RKO (cell line): Measurements from ENCODE around the gene SPRR2F.
"Not testable (repeated sequence)": the region's sequence is repeated elsewhere in the genome, so short reads cannot be mapped to it uniquely, and the experiment has no call there.

Experiments
- DNase-seq: peaks from one replicate; pipeline ENCODE4 v3.0.0-alpha.2; 2016; ENCODE audit warnings: low spot score

Gene SPRR2F, protein sequence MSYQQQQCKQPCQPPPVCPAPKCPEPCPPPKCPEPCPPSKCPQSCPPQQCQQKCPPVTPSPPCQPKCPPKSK

DNA sequence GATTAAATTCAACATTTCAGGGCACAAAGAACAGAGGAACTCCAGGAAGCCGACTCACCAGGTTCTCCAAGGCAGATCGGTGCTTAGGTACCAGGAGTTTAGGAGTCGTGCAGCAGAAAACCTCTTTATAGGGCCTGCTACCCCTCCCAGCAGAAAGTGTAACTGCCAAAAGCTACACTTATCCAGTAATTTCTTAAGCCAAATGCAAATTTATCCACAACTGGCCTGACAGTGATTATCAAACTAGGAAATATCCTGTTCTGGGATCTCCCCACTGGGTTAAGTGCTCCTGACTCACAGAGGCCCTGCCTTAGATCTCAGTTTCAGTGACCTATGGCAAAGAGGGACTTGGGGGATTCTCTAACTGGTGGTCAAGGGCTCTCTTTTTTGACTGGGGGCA lies at the start of gene SPRR2F:
Gene SPRR2F, minus strand, starts transcription at position 101 of the 400 bp plus-strand sequence. CDS start 783 bp downstream, outside the sequence.
- no peak for DNase-seq

GRCh38 chr1:153155541-153155940 lies 42.2 kb upstream of the SPRR2F start:
- no peak for DNase-seq

DNA sequence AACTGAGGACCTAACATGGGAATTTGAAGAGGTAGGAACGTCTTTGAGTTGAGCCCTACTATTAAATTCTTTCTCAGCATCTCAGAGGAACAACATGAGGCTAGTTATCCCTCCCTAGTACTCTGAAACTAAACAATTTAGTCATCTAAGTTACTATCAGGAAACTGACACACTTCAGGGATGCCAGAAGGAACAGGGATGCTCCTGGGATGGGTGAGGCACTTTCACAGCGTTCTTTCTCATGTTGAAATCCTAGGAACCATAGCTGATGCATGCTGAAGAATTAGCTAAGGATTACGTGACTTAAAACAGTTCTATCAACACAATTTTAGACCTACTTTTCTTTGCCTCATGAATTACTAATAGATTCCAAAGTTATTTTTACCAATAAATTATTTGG lies 39.2 kb upstream of the SPRR2F start:
- DNase-seq, result no peak

- no peak for DNase-seq
Measured at GRCh38 chr1:153150846-153151245, 37.5 kb upstream of the SPRR2F start, which contains the start of gene SPRR2G. Gene SPRR2G (minus strand): TSS chr1:153150890. CDS start chr1:153150110, 780 bp downstream.

GRCh38 chr1:153141377-153141776 lies 28.1 kb upstream of the SPRR2F start:
- peak; percentile 2 for DNase-seq

DNA sequence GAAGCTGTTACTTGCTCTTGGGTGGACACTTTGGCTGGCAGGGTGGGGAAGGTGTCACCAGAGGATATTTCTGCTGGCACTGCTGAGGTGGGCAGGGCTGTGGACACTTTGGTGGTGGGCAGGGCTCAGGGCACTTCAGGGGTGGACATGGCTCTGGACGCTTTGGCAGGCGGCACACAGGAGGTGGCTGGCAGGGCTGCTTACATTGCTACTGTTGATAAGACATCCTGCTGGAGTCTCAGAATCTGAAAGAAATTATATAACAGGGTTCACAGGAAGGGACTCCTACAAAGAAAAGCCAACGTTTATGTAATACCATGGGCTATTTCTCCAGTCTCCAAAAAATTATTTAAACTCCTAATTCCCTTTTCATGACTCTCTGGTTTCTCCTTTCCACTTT lies 27.2 kb upstream of the SPRR2F start:
- DNase-seq, result no peak

- no peak for DNase-seq
Measured at GRCh38 chr1:153133743-153134142, 20.4 kb upstream of the SPRR2F start.

- no peak for DNase-seq
Measured at GRCh38 chr1:153133267-153133666, 20.0 kb upstream of the SPRR2F start.

- not testable (repeated sequence) for DNase-seq
Measured at GRCh38 chr1:153128688-153129087, 15.4 kb upstream of the SPRR2F start.

DNA sequence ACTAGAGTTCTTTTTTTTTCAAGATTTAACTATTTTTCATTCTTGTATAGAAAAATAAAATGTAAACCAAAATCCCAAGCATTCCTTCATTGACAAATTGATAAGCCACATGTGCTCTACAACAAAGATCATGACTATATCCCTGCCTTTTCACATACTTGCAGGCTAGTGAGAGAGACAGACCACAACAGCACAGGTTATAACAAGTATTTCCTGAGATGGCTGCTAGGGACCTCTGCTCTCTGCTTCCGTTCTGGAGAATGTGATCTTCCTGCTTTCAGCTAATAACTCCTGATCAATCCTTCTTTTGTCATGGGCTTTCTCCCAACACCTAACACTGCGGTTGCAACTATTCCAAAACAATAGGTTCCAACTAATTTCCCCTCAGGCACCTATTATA lies 14.0 kb upstream of the SPRR2F start:
- no peak for DNase-seq

GRCh38 chr1:153125536-153125935 lies 12.2 kb upstream of the SPRR2F start:
- DNase-seq, result no peak

- DNase-seq, result not testable (repeated sequence)
Measured at GRCh38 chr1:153123793-153124192, 10.5 kb upstream of the SPRR2F start.

DNA sequence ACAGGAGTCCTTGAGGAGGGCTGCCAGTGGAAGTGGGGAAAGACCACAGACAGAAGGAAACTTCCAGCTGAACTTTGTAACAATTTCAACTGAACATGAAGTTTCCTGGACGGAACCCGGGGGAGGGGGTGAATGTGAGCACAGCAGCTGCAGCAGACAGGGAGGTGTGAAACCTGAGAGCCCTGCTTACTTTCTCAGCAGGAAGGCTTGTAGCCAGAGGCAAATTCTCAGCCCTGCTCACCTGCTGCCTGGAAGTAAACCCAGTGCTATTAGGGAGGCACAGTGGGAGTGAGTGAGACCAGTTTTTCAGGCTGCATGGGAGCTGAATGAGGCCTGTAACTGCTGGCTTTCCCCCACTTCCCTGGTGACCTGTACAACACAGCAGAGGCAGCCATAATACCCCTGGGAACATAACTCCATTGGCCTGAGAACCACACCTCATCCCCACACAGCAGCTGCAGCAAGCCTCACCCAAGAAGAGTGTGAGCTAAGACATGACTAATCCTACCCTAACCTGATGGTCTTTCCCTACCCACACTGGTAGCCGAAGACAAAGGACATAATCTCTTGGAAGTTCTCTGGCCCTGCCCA lies 9.6 kb upstream of the SPRR2F start:
- DNase-seq, result no peak

GRCh38 chr1:153120945-153121344 lies 7.6 kb upstream of the SPRR2F start:
- no peak for DNase-seq

DNA sequence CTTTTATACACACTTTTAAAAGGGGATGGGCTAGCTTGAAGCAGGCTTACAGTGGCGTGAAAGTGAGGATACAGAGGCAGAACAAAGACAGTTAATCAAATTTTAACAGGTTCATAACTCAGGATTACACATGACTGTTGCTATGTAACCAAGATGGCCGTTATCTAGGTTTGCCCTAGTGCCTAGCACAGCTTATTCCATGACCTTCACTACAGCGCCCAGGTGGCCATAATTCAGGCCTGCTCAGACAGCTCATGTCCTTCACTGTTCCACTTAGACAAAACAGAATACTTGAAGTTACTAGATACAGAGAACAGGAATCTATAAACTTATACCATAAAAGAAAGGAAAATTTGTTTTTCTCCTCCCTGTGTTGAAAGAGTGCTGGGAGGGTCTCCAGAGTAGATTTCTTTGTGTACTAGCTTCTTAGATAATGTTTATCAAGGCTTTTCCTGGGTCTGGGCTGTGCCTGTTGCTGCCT lies 6.2 kb upstream of the SPRR2F start:
- DNase-seq, result no peak

- not testable (repeated sequence) for DNase-seq
Measured at GRCh38 chr1:153115264-153115663, 1.9 kb upstream of the SPRR2F start.

- DNase-seq, result not testable (repeated sequence)
Measured at GRCh38 chr1:153112454-153112853, 862 bp downstream of the SPRR2F start.

GRCh38 chr1:153100245-153100644 lies 13.1 kb downstream of the SPRR2F start:
- peak; percentile 83 for DNase-seq

DNA sequence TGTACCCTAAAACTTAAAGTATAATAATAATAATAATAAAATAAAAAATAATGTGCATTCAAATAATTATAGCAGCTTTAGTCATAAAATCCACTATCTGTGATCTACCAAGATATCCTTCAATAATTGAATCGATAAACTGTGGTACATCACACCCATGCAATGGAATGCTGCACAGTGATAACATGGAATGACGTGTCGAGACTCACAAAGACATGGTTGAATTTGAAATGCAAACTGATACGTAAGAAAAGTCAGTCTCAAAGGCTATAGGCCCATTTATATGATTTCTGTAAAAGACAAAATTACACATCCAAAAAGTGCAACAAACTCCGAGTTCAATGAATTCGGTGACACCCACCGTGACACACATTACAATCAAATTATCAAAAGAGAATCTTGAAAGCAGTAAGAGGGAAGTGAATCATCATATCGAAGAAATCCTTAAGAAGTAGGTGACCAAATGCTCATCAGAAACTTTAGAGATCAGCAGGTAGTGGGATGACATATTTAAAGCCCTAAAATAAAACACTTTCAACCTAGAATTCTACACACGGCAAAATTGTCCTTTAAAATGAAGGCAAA lies 13.8 kb downstream of the SPRR2F start:
- no peak for DNase-seq

GRCh38 chr1:153095764-153096163 lies 17.6 kb downstream of the SPRR2F start:
- no peak for DNase-seq

DNA sequence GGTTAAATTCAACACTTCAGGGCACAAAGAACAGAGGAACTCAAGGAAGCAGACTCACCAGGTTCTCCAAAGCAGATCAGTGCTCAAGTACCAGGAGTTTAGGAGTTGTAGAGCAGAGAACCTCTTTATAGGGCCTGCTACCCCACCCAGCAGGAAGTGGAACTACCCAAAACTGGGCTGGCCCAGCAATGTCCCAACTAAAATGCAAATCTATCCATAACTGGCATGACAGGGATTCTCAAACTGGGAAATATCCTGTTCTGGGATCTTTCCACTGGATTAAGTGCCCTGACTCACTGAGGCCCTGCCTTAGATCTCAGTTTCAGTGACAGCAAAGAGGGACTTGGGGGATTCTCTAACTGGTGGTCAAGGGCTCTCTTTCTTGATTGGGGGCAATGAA lies 18.9 kb downstream of the SPRR2F start, which contains the start of gene SPRR2E:
Gene SPRR2E, minus strand, starts transcription at position 101 of the 400 bp plus-strand sequence. CDS start 775 bp downstream, outside the sequence.
- no peak for DNase-seq

DNA sequence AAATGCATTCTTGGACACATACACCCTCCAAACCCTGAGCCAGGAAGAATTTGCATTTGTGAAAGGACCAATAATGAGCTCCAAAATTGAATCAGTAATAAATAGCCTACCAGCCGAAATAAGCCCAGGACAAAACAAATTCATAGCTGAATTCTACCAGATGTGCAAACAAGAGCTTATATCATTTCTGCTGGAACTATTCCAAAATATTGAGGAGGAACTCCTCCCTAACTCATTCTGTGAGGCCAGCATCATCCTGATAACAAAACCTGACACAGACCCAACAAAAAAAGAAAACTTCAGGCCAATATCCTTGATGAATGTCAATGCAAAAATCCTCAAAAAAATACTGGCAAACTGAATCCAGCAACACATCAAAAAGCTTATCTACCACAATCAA lies 25.7 kb downstream of the SPRR2F start:
- no peak for DNase-seq

- no peak for DNase-seq
Measured at GRCh38 chr1:153081736-153082135, 31.6 kb downstream of the SPRR2F start.
